H9 (cell line): ENCODE data around the gene CCDC187. TPM values are rescaled to one million over a fixed set of nuclear protein-coding genes. Genes with fewer than 3 reads are reported as not detected.

Experiments used
- DNase-seq: peaks from one replicate; pipeline ENCODE4 v3.0.0-alpha.2; 2017
- H2AFZ ChIP-seq: one replicate; pipeline ENCODE4 v1.6.1; 2013; ENCODE audit warnings: mild to moderate bottlenecking, low read length, control low read depth, moderate library complexity
- H2AK5ac ChIP-seq: 2 replicates; pipeline ENCODE4 v1.6.1; 2013; ENCODE audit warnings: low read length, control low read depth, mixed read lengths; ENCODE audit not compliant: insufficient read length
- H2BK120ac ChIP-seq: one replicate; pipeline ENCODE4 v1.6.1; 2013; ENCODE audit warnings: low read depth, mild to moderate bottlenecking, low read length, control low read depth, inconsistent platforms; ENCODE audit not compliant: poor library complexity, severe bottlenecking
- H2BK12ac ChIP-seq: 2 replicates; pipeline ENCODE4 v1.6.1; 2013; ENCODE audit warnings: low read length, control low read depth, mixed read lengths, low read depth; ENCODE audit not compliant: insufficient read length
- H2BK15ac ChIP-seq: 2 replicates; pipeline ENCODE4 v1.6.1; 2013; ENCODE audit warnings: low read depth, low read length, control low read depth
- H2BK20ac ChIP-seq: one replicate; pipeline ENCODE4 v1.6.1; 2013; ENCODE audit warnings: low read depth, mild to moderate bottlenecking, low read length, control low read depth, inconsistent platforms; ENCODE audit not compliant: poor library complexity, severe bottlenecking
- H2BK5ac ChIP-seq: 2 replicates; pipeline ENCODE4 v1.6.1; 2013; ENCODE audit warnings: low read length, control low read depth, mixed read lengths; ENCODE audit not compliant: insufficient read length
- H3K14ac ChIP-seq: 2 replicates; pipeline ENCODE4 v1.6.1; 2013; ENCODE audit warnings: low read length, control low read depth; ENCODE audit not compliant: insufficient read depth
- H3K18ac ChIP-seq: 2 replicates; pipeline ENCODE4 v1.6.1; 2013; ENCODE audit warnings: low read depth, mild to moderate bottlenecking, mixed read lengths, low read length, control low read depth; ENCODE audit not compliant: insufficient read length
- H3K23ac ChIP-seq: 2 replicates; pipeline ENCODE4 v1.6.1; 2013; ENCODE audit warnings: low read length, control low read depth, mixed read lengths, low read depth; ENCODE audit not compliant: insufficient read length
- H3K23me2 ChIP-seq: 2 replicates; pipeline ENCODE4 v1.6.1; 2013; ENCODE audit warnings: low read depth, mild to moderate bottlenecking, mixed read lengths, low read length, control low read depth; ENCODE audit not compliant: insufficient read length, poor library complexity, severe bottlenecking
- H3K27ac ChIP-seq: 2 replicates; pipeline ENCODE4 v1.5.1; 2013; ENCODE audit warnings: low read length, control low read depth, mixed read lengths, low read depth; ENCODE audit not compliant: insufficient read length
- H3K27me3 ChIP-seq: 2 replicates; pipeline ENCODE4 v1.6.1; 2013; ENCODE audit warnings: low read length, control low read depth, inconsistent platforms; ENCODE audit not compliant: insufficient read depth
- H3K4ac ChIP-seq: 2 replicates; pipeline ENCODE4 v1.6.1; 2013; ENCODE audit warnings: low read depth, mild to moderate bottlenecking, control low read depth, inconsistent platforms, low read length, moderate library complexity
- H3K4me1 ChIP-seq: 2 replicates; pipeline ENCODE4 v1.6.1; 2013; ENCODE audit warnings: low read length, control low read depth, inconsistent platforms; ENCODE audit not compliant: insufficient read depth
- H3K4me2 ChIP-seq: 2 replicates; pipeline ENCODE4 v1.6.1; 2013; ENCODE audit warnings: low read length, control low read depth, mixed read lengths; ENCODE audit not compliant: insufficient read length, insufficient read depth
- H3K56ac ChIP-seq: 2 replicates; pipeline ENCODE4 v1.6.1; 2013; ENCODE audit warnings: low read depth, mild to moderate bottlenecking, mixed read lengths, low read length, control low read depth; ENCODE audit not compliant: insufficient read length
- H3K79me1 ChIP-seq: 2 replicates; pipeline ENCODE4 v1.6.1; 2013; ENCODE audit warnings: low read depth, mild to moderate bottlenecking, moderate library complexity, low read length, control low read depth, inconsistent platforms; ENCODE audit not compliant: insufficient read depth, poor library complexity, severe bottlenecking
- H3K79me2 ChIP-seq: 2 replicates; pipeline ENCODE4 v1.6.1; 2013; ENCODE audit warnings: low read length, control low read depth, inconsistent platforms; ENCODE audit not compliant: insufficient read depth
- H3K9ac ChIP-seq: 2 replicates; pipeline ENCODE4 v1.6.1; 2013; ENCODE audit warnings: low read length, control low read depth, mixed read lengths; ENCODE audit not compliant: insufficient read length; ENCODE audit errors: extremely low read depth
- H3K9me3 ChIP-seq: one replicate; pipeline ENCODE4 v1.6.1; 2013; ENCODE audit warnings: low read depth, low read length, inconsistent platforms; ENCODE audit not compliant: control insufficient read depth
- H3T11ph ChIP-seq: one replicate; pipeline ENCODE4 v1.6.1; 2013; ENCODE audit warnings: mild to moderate bottlenecking, low read length, control low read depth, inconsistent platforms
- H4K20me1 ChIP-seq: one replicate; pipeline ENCODE4 v1.6.1; 2013; ENCODE audit not compliant: control insufficient read depth, insufficient read length, insufficient read depth
- H4K5ac ChIP-seq: 2 replicates; pipeline ENCODE4 v1.6.1; 2013; ENCODE audit warnings: low read depth, mild to moderate bottlenecking, mixed read lengths, low read length, control low read depth; ENCODE audit not compliant: insufficient read length
- H4K8ac ChIP-seq: replicated peaks from 2 replicates; pipeline ENCODE4 v1.6.1; 2013; ENCODE audit warnings: low read length, control low read depth, mixed read lengths, low read depth; ENCODE audit not compliant: insufficient read length
- H4K91ac ChIP-seq: 2 replicates; pipeline ENCODE4 v1.6.1; 2013; ENCODE audit warnings: low read depth, mild to moderate bottlenecking, moderate library complexity, mixed read lengths, low read length, control low read depth; ENCODE audit not compliant: insufficient read length
- H3K27ac Mint-ChIP-seq, 3 experiments: 2 replicates in 2 of 3; 3 replicates in 1 of 3; pipeline ENCODE4 v1.8.0; 2020 to 2021; ENCODE audit warnings: mixed read lengths in 3 of 3, mild to moderate bottlenecking in 1 of 3, moderate library complexity in 1 of 3
- H3K27me3 Mint-ChIP-seq: 2 replicates; pipeline ENCODE4 v1.8.0; 2021; ENCODE audit warnings: low read depth, mild to moderate bottlenecking, moderate library complexity, mixed read lengths
- H3K36me3 Mint-ChIP-seq, 3 experiments: 2 replicates in 2 of 3; 3 replicates in 1 of 3; pipeline ENCODE4 v1.8.0; 2020 to 2021; ENCODE audit warnings: low read depth in 3 of 3, mixed read lengths in 3 of 3; ENCODE audit not compliant: insufficient read depth in 1 of 3
- H3K4me1 Mint-ChIP-seq, 2 experiments: 2 replicates each; pipeline ENCODE4 v1.8.0; 2020; ENCODE audit warnings: mixed read lengths in 2 of 2
- H3K4me3 Mint-ChIP-seq, 2 experiments: 2 replicates in 1 of 2; 3 replicates in 1 of 2; pipeline ENCODE4 v1.8.0; 2020 to 2021; ENCODE audit warnings: mild to moderate bottlenecking in 2 of 2, mixed read lengths in 2 of 2, moderate library complexity in 1 of 2
- H3K9me3 Mint-ChIP-seq, 2 experiments: 2 replicates in 1 of 2; 3 replicates in 1 of 2; pipeline ENCODE4 v1.8.0; 2020; ENCODE audit warnings: mild to moderate bottlenecking in 2 of 2, mixed read lengths in 2 of 2, moderate library complexity in 1 of 2
- WGBS: extraction: QIAGEN DNeasy Blood & Tissue Kit; methylation state at CpG from one replicate; pipeline ENCODE4 v1.1.7; 2013; ENCODE audit warnings: missing lambda C conversion rate, low lambda C conversion rate, mixed read lengths; ENCODE audit not compliant: insufficient read length; ENCODE audit errors: extremely low coverage; 5-methylcytosine and 5-hydroxymethylcytosine counted together
- total RNA-seq: library from RNA; stranded (reverse); gene quantifications from 2 replicates; pipeline ENCODE4 v1.2.1, GENCODE V29; 2021
- TF ChIP-seq, protein P1 (sequence below): fragments of 200-600 bp; sonication (generic); conservative IDR thresholded peaks from 3 replicates; pipeline ENCODE4 v1.8.0; 2021; ENCODE audit warnings: antibody characterized with exemption, mild to moderate bottlenecking

CCDC187 gene
- total RNA-seq, 1 experiment from 2014 or later, result 0.07 TPM

DNA sequence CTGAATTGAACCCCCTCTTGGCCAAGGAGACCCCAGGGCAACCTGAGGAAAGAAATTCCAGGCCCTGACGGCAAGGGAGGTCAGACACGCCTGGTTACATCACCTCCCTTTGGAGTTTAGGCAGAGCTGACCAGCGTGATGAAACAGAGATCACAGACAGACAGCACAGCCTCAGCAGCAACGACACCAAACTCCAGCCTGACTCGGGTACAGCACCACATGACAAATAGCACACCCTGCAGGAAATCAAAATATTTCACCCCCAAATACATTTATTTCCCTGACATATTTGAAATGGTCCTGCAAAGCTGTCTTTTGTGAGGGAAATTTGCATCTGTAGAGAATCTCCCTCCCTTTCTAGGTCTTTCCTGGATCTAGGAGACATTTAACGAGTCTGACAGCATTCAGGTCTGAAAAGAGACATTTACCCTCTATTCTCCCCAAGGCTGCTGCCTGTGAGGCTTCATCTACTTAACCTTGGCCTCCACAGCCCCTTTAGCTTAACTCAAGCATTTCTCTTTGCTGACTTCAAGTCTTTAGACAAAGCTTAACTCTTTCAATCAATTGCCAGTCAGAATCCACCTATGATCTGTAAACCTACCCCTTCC, 60.9 kb downstream of the CCDC187 start:
- H3K79me1 ChIP-seq, result peaks cover 13% of the 10 kb centered on the region
- H4K91ac ChIP-seq, result no peak overlapping the region
- no peak overlapping the region for H4K5ac ChIP-seq
- H2BK15ac ChIP-seq, result no peak overlapping the region
- no peak overlapping the region for H2BK5ac ChIP-seq
- H4K8ac ChIP-seq, result no peak overlapping the region
- H3K79me2 ChIP-seq, result peaks cover 30% of the 10 kb centered on the region; the same call in 1 of the 2 replicates
- H3T11ph ChIP-seq, result no peak overlapping the region
- no peak overlapping the region for H2AFZ ChIP-seq
- no peak overlapping the region for H2BK12ac ChIP-seq
- H3K23me2 ChIP-seq, result peaks cover 5% of the 10 kb centered on the region
- H3K4ac ChIP-seq, result no peak overlapping the region
- DNase-seq, result no peak
- H4K20me1 ChIP-seq, result peaks cover 10% of the 10 kb centered on the region
- H3K27ac Mint-ChIP-seq, result peak overlapping the region in 2 of 3 experiments; percentile 12 to 38; a peak in 3 of 7 replicates
- H3K36me3 Mint-ChIP-seq, result peaks cover 0 to 7% (median 5%) of the 10 kb centered on the region in 3 experiments; a peak in 3 of 7 replicates
- H3K27me3 Mint-ChIP-seq, result peaks cover 18% of the 10 kb centered on the region
- H3K27me3 ChIP-seq, result no peaks in the 10 kb centered on the region
- H3K9me3 Mint-ChIP-seq, result no peaks in the 10 kb centered on the region; a peak in 1 of 5 replicates
- no peak overlapping the region for H3K56ac ChIP-seq
- peaks cover 39 to 52% of the 10 kb centered on the region in 2 experiments for H3K4me1 Mint-ChIP-seq
- peak overlapping the region in 1 of 2 experiments; percentile 95; a peak in 2 of 5 replicates for H3K4me3 Mint-ChIP-seq
- WGBS, result no CpG with 5 or more reads among the region's 6 CpGs
- H2BK20ac ChIP-seq, result no peak overlapping the region
- peaks cover 9% of the 10 kb centered on the region for H3K4me1 ChIP-seq
- H3K27ac ChIP-seq, result no peak overlapping the region
- no peak overlapping the region for H2AK5ac ChIP-seq
- no peak overlapping the region for H3K14ac ChIP-seq
- no peak overlapping the region for H3K4me2 ChIP-seq
- H3K9me3 ChIP-seq, result no peaks in the 10 kb centered on the region
- H3K18ac ChIP-seq, result no peak overlapping the region
- no peak overlapping the region for H3K23ac ChIP-seq
- no peak overlapping the region for H2BK120ac ChIP-seq
- TF ChIP-seq, protein P1, sequence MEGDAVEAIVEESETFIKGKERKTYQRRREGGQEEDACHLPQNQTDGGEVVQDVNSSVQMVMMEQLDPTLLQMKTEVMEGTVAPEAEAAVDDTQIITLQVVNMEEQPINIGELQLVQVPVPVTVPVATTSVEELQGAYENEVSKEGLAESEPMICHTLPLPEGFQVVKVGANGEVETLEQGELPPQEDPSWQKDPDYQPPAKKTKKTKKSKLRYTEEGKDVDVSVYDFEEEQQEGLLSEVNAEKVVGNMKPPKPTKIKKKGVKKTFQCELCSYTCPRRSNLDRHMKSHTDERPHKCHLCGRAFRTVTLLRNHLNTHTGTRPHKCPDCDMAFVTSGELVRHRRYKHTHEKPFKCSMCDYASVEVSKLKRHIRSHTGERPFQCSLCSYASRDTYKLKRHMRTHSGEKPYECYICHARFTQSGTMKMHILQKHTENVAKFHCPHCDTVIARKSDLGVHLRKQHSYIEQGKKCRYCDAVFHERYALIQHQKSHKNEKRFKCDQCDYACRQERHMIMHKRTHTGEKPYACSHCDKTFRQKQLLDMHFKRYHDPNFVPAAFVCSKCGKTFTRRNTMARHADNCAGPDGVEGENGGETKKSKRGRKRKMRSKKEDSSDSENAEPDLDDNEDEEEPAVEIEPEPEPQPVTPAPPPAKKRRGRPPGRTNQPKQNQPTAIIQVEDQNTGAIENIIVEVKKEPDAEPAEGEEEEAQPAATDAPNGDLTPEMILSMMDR, result peak; percentile 12; the same call in 1 of the 3 replicates
- no peak overlapping the region for H3K9ac ChIP-seq
